A549 (cell line): Measurements from ENCODE around the gene CAPN8. TPM values are rescaled to one million over a fixed set of nuclear protein-coding genes. Genes with fewer than 3 reads are reported as not detected.
A peak's percentile ranks its signal among the peaks of the same experiment; 100 is the strongest.

Experiments used
- ATAC-seq, 2 experiments: fragments of 200-7000 bp in 1 of 2; fragments of >200 bp in 1 of 2; cut with Nextera tagmentation in 1 of 2; cut with Tn5 transposase in 1 of 2; 3 replicates each; pipeline versions ENCODE4 v1.8.0 to v1.9.1; 2018 to 2020; ENCODE audit warnings: mild to moderate bottlenecking in 1 of 2, moderate library complexity in 1 of 2
- CTCF ChIA-PET: fragments of 300-600 bp; sonication (Branson Sonifier 250); formaldehyde crosslinking; extraction: SDS; loops from one replicate; lab custom pipeline; 2021; ENCODE audit warnings: antibody characterized with exemption, inconsistent platforms; lab: Yijun Ruan, JAX
- POLR2A ChIA-PET: fragments of 350-600 bp; formaldehyde crosslinking; extraction: SDS; loops from one replicate; lab custom pipeline; 2021; ENCODE audit warnings: antibody characterized with exemption, inconsistent platforms; lab: Yijun Ruan, JAX
- DNase-seq, 2 experiments: peaks; one replicate each; pipeline versions ENCODE4 v3.0.0 to v3.0.0-alpha.2; 2011 to 2016; ENCODE audit warnings: low read depth in 1 of 2, low spot score in 1 of 2
- FAIRE-seq: peaks from 2 replicates; lab custom pipeline; 2011; peaks lifted over from hg19 to GRCh38; lab: Jason Lieb, UNC
- H3K27ac ChIP-seq, 2 experiments: fragments of >200 bp; sonication (Bioruptor Twin); formaldehyde crosslinking; 3 replicates each; pipeline ENCODE4 v1.5.1; 2016 to 2017
- H3K4me1 ChIP-seq: fragments of >200 bp; sonication (Bioruptor Twin); formaldehyde crosslinking; 3 replicates; pipeline ENCODE4 v1.6.1; 2016
- H3K4me2 ChIP-seq: fragments of >200 bp; sonication (Bioruptor Twin); formaldehyde crosslinking; 3 replicates; pipeline ENCODE4 v1.6.1; 2016
- H3K4me3 ChIP-seq: fragments of >200 bp; sonication (Bioruptor Twin); formaldehyde crosslinking; 3 replicates; pipeline ENCODE4 v1.5.1; 2016
- H3K9me3 ChIP-seq: fragments of >200 bp; sonication (Bioruptor Twin); formaldehyde crosslinking; 3 replicates; pipeline ENCODE4 v1.6.1; 2016
- CBX8 ChIP-seq: fragments of 200-600 bp; sonication (generic); IDR thresholded peaks from 2 replicates; pipeline ENCODE4 v1.6.1; 2016
- EP300 ChIP-seq, 2 experiments: fragments of >200 bp; sonication (Bioruptor Twin); formaldehyde crosslinking; IDR thresholded peaks; 2 replicates in 1 of 2; 3 replicates in 1 of 2; pipeline ENCODE4 v1.6.1; 2016 to 2017
- FOSB ChIP-seq: fragments of 250-450 bp; sonication (Bioruptor Pico); IDR thresholded peaks from 2 replicates; pipeline ENCODE4 v1.5.0; 2020; ENCODE audit warnings: mild to moderate bottlenecking, moderate library complexity
- FOXS1 ChIP-seq: fragments of 250-450 bp; sonication (Bioruptor Pico); IDR thresholded peaks from 2 replicates; pipeline ENCODE4 v1.5.0; 2020; ENCODE audit warnings: mild to moderate bottlenecking, moderate library complexity
- HDAC2 ChIP-seq: fragments of 200-600 bp; sonication (generic); IDR thresholded peaks from 2 replicates; pipeline ENCODE4 v1.6.1; 2016
- HEYL ChIP-seq: fragments of 250-450 bp; sonication (Bioruptor Pico); IDR thresholded peaks from 2 replicates; pipeline ENCODE4 v1.8.0; 2021; ENCODE audit warnings: mild to moderate bottlenecking, moderate library complexity
- HOXB5 ChIP-seq: fragments of 250-450 bp; sonication (Bioruptor Pico); IDR thresholded peaks from 2 replicates; pipeline ENCODE4 v1.5.0; 2020; ENCODE audit warnings: mild to moderate bottlenecking, moderate library complexity
- RAD21 ChIP-seq, 2 experiments: fragments of >200 bp in 1 of 2; sonication (Bioruptor Twin) in 1 of 2; formaldehyde crosslinking in 1 of 2; IDR thresholded peaks in 1 of 2; conservative IDR thresholded peaks in 1 of 2; 2 replicates in 1 of 2; 3 replicates in 1 of 2; pipeline ENCODE4 v1.6.1; 2012 to 2018; ENCODE audit warnings: inconsistent platforms in 1 of 2
- RARB ChIP-seq: fragments of 250-450 bp; sonication (Bioruptor Pico); IDR thresholded peaks from 2 replicates; pipeline ENCODE4 v1.8.0; 2021; ENCODE audit warnings: mild to moderate bottlenecking, moderate library complexity
- SMC3 ChIP-seq: fragments of >200 bp; sonication (Bioruptor Twin); formaldehyde crosslinking; IDR thresholded peaks from 3 replicates; pipeline ENCODE4 v1.6.1; 2018; ENCODE audit warnings: inconsistent platforms
- ZFP36 ChIP-seq: fragments of 450-650 bp; IDR thresholded peaks from 2 replicates; pipeline ENCODE4 v1.6.1; 2014; ENCODE audit warnings: borderline replicate concordance; ENCODE audit not compliant: partially characterized antibody
- WGBS: methylation state at CpG from one replicate; pipeline ENCODE4 v1.1.6; 2017; ENCODE audit errors: missing lambda C conversion rate; 5-methylcytosine and 5-hydroxymethylcytosine counted together
- polyA plus RNA-seq, 4 experiments: library from polyadenylated mRNA; depleted of rRNA in 3 of 4; stranded (reverse); fragments of >200 nt; fragmentation: RNase III in 1 of 4; extraction: RNeasy Plus Mini Kit Qiagen cat#74134 plus additional on column Dnase treatment in 1 of 4; gene quantifications; 2 replicates in 3 of 4; 3 replicates in 1 of 4; pipeline ENCODE4 v1.2.3, GENCODE V29; 2011 to 2017
- TF ChIP-seq, protein P1 (sequence below): fragments of >200 bp; sonication (Bioruptor Twin); formaldehyde crosslinking; IDR thresholded peaks from 2 replicates; pipeline ENCODE4 v1.6.1; 2016
- TF ChIP-seq, protein P2 (sequence below): fragments of >200 bp; sonication (Bioruptor Twin); formaldehyde crosslinking; IDR thresholded peaks from 3 replicates; pipeline ENCODE4 v1.5.1; 2016
- TF ChIP-seq, protein P3 (sequence below): IDR thresholded peaks from 2 replicates; pipeline ENCODE4 v1.6.1; 2012
- TF ChIP-seq, protein P4 (sequence below): fragments of >200 bp; sonication (Bioruptor Twin); formaldehyde crosslinking; IDR thresholded peaks from 3 replicates; pipeline ENCODE4 v1.6.1; 2016
- TF ChIP-seq, protein P5 (sequence below): fragments of 450-650 bp; IDR thresholded peaks from 2 replicates; pipeline ENCODE4 v1.6.1; 2014; ENCODE audit warnings: antibody characterized with exemption

The CAPN8 gene
- polyA plus RNA-seq, 2 of the 4 experiments (the other 2 are of a cell fraction) = 0.39 to 1.5 TPM

DNA sequence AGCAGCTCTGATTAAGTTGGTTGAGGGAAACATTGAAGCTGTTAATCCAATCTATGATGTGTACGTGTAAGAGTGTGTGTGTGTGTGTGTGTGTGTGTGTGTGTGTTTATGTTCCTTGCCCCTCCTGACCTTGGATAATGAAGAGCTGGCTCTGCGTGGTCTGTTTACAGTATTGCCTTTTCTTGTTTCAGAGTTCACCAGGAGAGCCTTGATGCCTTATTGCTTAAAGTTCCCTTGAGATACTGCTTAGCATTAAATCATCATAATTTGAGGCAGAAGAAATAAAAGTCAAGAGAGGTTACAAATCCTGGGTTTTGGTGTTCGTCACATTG lies 36.4 kb downstream of the CAPN8 start (continued):
- TF ChIP-seq FOXS1 (CRISPR knock-in tag) (no peak), HEYL (CRISPR knock-in tag) (no peak), EP300 (IDR thresholded peaks at IDR 0.05) (no peak), CBX8 (no peak), SMC3 (no peak), HOXB5 (CRISPR knock-in tag) (no peak)
- TF ChIP-seq, protein P1, sequence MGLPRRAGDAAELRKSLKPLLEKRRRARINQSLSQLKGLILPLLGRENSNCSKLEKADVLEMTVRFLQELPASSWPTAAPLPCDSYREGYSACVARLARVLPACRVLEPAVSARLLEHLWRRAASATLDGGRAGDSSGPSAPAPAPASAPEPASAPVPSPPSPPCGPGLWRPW = no peak
- TF ChIP-seq, protein P2, sequence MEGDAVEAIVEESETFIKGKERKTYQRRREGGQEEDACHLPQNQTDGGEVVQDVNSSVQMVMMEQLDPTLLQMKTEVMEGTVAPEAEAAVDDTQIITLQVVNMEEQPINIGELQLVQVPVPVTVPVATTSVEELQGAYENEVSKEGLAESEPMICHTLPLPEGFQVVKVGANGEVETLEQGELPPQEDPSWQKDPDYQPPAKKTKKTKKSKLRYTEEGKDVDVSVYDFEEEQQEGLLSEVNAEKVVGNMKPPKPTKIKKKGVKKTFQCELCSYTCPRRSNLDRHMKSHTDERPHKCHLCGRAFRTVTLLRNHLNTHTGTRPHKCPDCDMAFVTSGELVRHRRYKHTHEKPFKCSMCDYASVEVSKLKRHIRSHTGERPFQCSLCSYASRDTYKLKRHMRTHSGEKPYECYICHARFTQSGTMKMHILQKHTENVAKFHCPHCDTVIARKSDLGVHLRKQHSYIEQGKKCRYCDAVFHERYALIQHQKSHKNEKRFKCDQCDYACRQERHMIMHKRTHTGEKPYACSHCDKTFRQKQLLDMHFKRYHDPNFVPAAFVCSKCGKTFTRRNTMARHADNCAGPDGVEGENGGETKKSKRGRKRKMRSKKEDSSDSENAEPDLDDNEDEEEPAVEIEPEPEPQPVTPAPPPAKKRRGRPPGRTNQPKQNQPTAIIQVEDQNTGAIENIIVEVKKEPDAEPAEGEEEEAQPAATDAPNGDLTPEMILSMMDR = no peak

DNA sequence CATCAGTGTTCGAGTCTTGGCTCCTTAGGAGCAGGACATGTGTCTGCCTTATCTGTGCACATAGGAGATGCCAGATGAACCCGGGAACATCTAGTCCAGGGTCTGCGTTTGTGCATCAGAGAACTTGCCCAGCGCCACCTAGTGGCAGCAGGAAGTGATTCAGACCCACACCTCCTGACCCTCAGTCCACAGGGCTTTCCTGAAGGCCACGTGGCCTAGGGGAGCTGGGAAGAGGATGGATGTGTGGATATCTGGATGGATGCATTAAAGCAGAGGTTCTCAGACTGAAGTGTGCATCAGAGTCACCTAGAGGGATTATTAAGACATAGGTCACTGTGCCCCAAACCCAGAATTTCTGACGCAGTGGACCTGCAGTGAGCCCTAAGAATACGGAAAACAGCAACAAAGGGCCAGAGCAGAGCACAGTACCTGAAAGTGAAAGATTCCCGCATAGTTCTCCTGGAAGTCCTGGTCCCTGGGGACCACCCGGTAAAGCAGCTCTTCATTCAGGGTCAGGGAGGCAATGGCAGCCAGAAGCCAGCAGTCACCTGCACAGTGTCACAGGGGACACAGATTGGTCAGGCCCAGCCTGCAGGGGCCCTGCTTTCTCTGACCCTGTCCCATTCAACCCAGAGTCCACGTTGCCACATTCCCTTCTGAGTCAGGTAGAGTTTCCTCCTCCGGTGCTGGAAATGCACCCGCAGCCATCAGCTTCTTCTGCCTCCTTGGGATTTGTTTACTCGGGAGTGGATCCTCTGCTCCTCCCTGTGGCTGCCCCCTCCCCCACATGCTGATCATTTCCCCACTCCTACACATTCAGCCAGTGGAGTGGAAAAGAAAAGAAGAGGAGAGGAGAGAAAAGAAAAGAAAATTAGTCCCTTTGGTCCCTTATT lies 37.0 kb downstream of the CAPN8 start:
- no peak overlapping the region for H3K4me3 ChIP-seq
- peak overlapping the region in 1 of 2 experiments; percentile 13; a peak in 1 of 6 replicates for H3K27ac ChIP-seq
- ATAC-seq (peak; percentile 45 to 93; a peak in 4 of 6 replicates), FAIRE-seq (no peak), DNase-seq (peak; percentile 59 to 61)
- POLR2A ChIA-PET = no interaction called here
- H3K9me3 ChIP-seq = no peaks in the 10 kb centered on the region
- 62% methylated on average over 13 of the region's 13 CpGs for WGBS
- H3K4me2 ChIP-seq = no peak overlapping the region
- TF ChIP-seq, protein P2 = peak; percentile 34; the same call in 2 of the 3 replicates
- TF ChIP-seq RAD21 (conservative IDR thresholded peaks at IDR 0.05 in 1 of 2, IDR thresholded peaks at IDR 0.05 in 1 of 2) (peak in 1 of 2 experiments; percentile 27; a peak in 1 of 5 replicates), ZFP36 (no peak)
- TF ChIP-seq, protein P3, sequence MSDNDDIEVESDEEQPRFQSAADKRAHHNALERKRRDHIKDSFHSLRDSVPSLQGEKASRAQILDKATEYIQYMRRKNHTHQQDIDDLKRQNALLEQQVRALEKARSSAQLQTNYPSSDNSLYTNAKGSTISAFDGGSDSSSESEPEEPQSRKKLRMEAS = 0 out of 2 replicates have a peak, but pooled peaks have one; percentile 21
- CTCF ChIA-PET = interaction anchor here (0.6 to 6.1 kb wide), 13 partner anchors 10 to 495 kb away, joined by 3 to 37 read pairs (median 3); no protein-coding TSS in a partner anchor
- H3K4me1 ChIP-seq = peaks cover 17% of the 10 kb centered on the region

DNA sequence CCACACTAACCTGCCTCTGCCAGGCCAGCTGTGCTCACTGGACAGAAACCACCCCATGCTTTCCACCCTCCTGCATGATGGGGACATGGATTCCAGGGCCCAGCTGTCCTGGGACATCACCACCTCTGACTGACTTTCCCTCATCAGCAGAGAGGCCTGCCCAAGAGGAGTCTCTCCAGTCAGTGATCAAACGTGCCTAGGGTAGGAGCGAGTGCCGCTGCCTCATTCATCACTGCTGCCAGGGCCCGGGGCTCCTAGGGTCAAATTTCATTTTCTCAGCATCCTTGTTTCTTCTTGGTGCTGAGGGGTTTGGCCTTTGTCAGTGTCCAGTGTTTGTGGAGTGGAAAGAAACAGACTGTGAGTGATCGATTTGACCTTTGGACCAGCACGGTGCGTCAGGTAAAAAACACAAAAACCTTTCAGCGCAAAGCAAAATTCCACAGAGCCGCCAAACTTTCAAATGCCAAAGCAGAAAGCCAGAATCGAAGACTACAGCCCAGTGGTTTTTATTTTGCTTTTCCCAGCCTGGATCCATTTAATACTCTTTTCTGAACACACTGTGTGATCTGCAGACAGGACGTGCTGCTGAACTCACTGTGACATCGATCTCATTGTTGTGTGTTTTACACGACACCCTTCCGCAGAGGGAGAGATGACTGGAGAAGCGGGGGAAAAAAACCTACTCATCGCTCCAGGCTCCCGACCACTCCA lies 43.2 kb downstream of the CAPN8 start:
- POLR2A ChIA-PET = no interaction called here
- no peak for FAIRE-seq

More for the DNA sequence above, 43.2 kb downstream of the CAPN8 start:
- Histone ChIP-seq H3K4me2 (no peak overlapping the region), H3K27ac (no peak overlapping the region), H3K9me3 (no peaks in the 10 kb centered on the region), H3K4me3 (no peak overlapping the region), H3K4me1 (no peaks in the 10 kb centered on the region)
- no peak for ATAC-seq
- no peak for DNase-seq
- CTCF ChIA-PET = interaction anchor here (0.9 to 1.3 kb wide), 2 partner anchors 65 to 90 kb away, joined by 3 read pairs; no protein-coding TSS in a partner anchor
- TF ChIP-seq, protein P4, sequence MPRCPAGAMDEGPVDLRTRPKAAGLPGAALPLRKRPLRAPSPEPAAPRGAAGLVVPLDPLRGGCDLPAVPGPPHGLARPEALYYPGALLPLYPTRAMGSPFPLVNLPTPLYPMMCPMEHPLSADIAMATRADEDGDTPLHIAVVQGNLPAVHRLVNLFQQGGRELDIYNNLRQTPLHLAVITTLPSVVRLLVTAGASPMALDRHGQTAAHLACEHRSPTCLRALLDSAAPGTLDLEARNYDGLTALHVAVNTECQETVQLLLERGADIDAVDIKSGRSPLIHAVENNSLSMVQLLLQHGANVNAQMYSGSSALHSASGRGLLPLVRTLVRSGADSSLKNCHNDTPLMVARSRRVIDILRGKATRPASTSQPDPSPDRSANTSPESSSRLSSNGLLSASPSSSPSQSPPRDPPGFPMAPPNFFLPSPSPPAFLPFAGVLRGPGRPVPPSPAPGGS = no peak
- no peak for TF ChIP-seq EP300 (IDR thresholded peaks at IDR 0.05)
- no peak for TF ChIP-seq RARB
- TF ChIP-seq, protein P5, sequence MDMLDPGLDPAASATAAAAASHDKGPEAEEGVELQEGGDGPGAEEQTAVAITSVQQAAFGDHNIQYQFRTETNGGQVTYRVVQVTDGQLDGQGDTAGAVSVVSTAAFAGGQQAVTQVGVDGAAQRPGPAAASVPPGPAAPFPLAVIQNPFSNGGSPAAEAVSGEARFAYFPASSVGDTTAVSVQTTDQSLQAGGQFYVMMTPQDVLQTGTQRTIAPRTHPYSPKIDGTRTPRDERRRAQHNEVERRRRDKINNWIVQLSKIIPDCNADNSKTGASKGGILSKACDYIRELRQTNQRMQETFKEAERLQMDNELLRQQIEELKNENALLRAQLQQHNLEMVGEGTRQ = no peak
- TF ChIP-seq HDAC2 = no peak
- no peak for TF ChIP-seq FOSB (CRISPR knock-in tag)
- TF ChIP-seq, all 56 proteins: peak for 0
- 79% methylated on average over 17 of the region's 17 CpGs for WGBS
